Epithelial cell of prostate (primary cell): ENCODE data around the gene CABLES2.
A peak's percentile ranks its signal among the peaks of the same experiment; 100 is the strongest.

Source experiments
- DNase-seq: peaks from one replicate; pipeline ENCODE4 v3.0.0-alpha.2; 2011; ENCODE audit warnings: low read depth, low spot score
- H3K27ac ChIP-seq: fragments of 450-650 bp; 2 replicates; pipeline ENCODE4 v1.5.1; 2017; ENCODE audit warnings: mild to moderate bottlenecking

Gene CABLES2

DNA sequence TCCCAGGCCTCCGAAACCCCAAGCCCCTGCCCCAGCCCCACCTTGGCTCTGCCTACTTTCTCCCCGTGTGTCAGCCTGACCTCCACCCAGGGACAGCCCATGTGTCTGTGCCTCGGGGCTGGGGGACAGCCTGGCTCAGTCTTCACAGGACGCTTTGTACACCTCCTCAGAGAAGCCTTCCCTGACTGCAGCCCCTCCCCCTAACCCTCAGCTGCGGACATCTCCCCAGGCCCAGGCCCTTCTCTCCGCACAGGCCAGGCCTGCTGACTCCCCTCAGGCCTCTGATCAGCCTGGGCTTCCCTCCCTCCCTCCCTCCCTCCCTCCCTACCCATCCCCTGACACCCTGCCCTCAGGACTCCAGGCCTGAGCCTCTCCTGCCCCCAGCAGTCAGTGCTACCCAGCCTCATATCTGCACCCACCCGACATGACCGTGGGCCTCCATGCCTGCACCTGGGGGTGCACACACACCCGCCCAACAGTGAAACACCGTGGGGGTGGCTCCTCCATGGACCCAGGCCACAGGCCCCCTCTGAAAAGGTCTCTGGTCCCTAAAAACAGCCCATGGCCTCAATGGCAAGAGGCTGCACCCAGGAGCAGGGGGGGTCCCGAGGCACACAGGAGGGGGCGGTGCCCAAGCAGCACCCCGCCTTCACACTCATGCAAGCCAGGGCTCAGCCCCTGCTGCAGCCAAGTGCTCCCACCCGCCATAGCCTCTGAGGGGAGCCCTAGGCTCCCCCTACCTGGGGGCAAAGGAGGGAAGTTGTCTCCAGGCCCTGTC is 52.9 kb downstream of the CABLES2 start:
- no peak for DNase-seq
- H3K27ac ChIP-seq, result peak overlapping the region; percentile 60

- peak overlapping the region; percentile 98 for H3K27ac ChIP-seq
- no peak for DNase-seq
These were observed 53.6 kb downstream of the CABLES2 start for GRCh38 chr20:62353289-62354030.

- H3K27ac ChIP-seq, result peak overlapping the region; percentile 98
- DNase-seq, result no peak
These were observed 54.4 kb downstream of the CABLES2 start for GRCh38 chr20:62352402-62353288.

GRCh38 chr20:62351469-62352401 is 55.4 kb downstream of the CABLES2 start:
- peak overlapping the region; percentile 98 for H3K27ac ChIP-seq
- no peak for DNase-seq

DNA sequence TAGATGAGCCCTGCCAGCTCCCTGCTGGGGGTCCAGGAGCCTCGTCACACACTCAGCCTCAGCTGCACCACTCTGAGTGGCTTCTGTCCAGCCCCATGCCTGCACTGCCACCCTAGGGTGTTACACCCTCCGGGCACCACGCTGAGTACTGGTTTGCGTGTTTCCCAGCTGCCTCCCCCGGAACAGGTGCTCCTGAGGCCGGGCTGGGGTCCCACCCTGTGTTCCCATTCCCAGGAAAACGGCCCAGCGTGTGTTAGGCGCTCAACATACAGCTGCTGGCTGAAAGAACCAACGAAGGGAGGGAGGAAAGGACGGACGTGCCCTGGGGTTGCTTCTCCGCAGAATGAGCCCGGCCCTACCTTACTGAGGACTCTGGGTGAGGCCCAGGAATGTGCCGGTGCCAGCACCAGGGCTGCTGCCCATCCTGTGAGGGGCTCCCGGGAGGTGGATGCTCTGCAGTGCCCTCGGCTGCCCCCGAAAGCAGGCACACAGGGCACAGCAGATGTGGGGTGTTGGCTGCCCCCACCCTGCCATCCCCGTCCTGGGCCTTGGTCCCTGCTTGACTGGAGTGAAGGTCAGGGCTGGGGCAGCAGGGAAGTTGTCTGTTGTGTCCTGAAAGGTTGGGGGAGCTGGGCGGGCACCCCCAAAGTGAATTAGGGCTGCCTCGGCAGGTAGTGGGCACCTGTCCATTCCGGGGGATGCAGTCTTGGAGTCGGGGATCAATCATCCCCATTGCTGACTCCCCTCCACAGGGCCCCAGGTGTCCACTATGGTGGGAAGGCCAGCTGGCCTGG is 56.3 kb downstream of the CABLES2 start:
- no peak for DNase-seq
- peak overlapping the region; percentile 98 for H3K27ac ChIP-seq

DNA sequence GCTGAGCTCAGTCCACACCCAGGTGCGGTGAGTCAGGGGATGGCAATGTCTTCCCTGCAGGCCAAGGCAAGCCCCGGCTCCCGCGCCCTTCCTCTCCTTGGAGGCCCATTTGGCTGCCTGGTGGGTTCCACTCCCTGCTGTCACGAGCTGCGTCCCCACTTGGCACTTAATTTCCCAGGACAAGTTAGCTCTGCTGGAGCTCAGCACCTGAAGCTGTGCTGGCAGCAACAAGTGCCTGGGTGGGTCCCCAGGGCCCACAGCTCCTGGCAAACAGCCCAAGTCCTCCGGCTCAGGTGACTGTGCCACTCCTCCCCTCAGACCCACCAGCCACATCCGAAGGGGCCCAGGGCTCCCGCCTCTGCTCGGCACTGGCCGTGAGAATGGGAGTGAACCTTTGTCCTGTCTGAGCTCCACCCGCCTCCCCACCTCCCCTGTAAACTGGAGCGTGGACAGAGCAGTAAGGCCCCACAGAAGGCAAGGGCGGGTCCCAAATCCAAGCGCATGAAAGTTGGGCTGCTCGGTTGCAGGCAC is 56.9 kb downstream of the CABLES2 start:
- peak; percentile 88 for DNase-seq
- peak overlapping the region; percentile 98 for H3K27ac ChIP-seq

- no peak for DNase-seq
- peak overlapping the region; percentile 98 for H3K27ac ChIP-seq
These were observed 57.5 kb downstream of the CABLES2 start for GRCh38 chr20:62349556-62350097.

DNA sequence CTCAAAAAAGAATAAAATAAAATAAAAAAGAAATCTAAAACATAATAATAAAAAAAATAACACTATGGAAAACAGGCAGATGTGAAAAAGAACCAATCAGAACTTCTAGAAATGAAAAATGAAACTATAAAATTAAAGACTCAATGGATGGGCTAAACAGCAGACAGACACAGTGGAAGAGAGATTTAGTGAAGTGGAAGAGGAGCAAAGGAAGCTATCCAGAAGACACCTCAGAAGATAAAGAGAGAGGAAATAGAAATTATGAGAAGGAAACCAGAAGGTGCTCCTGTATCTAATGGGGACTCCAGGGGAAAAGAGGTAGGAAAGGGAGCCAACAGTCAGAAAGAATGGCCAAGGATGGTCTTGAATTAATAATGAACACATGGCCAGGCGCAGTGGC is 58.5 kb downstream of the CABLES2 start:
- no peak overlapping the region for H3K27ac ChIP-seq
- DNase-seq, result no peak

GRCh38 chr20:62347445-62347844 is 59.6 kb downstream of the CABLES2 start:
- DNase-seq, result no peak
- no peak overlapping the region for H3K27ac ChIP-seq

- H3K27ac ChIP-seq, result no peak overlapping the region
- DNase-seq, result no peak
These were observed 60.0 kb downstream of the CABLES2 start for GRCh38 chr20:62347151-62347404.

GRCh38 chr20:62346398-62347150 is 60.5 kb downstream of the CABLES2 start:
- DNase-seq, result no peak
- no peak overlapping the region for H3K27ac ChIP-seq

GRCh38 chr20:62345681-62346370 is 61.3 kb downstream of the CABLES2 start:
- H3K27ac ChIP-seq, result no peak overlapping the region
- no peak for DNase-seq

- DNase-seq, result no peak
- no peak overlapping the region for H3K27ac ChIP-seq
These were observed 62.3 kb downstream of the CABLES2 start for GRCh38 chr20:62344782-62345181.

DNA sequence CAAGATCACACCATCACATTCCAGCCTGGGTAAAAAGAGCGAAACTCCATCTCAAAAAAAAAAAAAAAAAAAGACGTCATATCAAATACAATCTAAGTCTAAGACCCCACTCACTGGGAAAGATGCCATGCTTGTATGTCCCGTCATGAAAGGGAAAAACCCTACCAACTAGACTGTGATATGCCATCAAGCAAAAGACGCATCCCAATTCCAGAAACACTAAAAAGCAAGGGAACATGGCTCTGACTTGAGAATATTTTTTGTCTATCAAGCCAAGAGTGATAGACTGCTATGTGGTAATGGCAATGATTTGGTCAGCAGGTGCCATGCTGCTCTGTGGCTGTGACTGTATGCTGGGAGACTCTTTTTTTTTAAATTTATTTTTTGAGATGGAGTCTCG is 63.0 kb downstream of the CABLES2 start:
- no peak overlapping the region for H3K27ac ChIP-seq
- DNase-seq, result no peak

DNA sequence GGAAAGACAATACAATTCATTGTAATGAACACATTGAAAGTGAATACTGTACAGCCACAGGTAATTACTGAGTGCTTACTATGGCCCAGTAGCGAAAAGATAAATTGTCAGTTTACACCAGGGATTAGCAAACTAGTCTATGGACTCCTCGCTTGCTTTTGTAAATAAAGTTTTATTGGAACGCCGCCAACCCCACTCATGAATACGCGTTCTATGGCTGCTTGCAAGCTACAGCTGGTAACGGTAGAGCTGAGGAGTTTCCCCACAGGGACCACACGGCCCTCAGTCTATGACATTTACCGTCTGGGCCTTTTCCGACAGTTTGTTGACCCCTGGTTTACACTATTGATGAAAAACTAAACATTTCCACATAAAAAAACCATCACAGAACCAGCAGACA is 64.2 kb downstream of the CABLES2 start:
- DNase-seq, result no peak
- H3K27ac ChIP-seq, result no peak overlapping the region

- no peak for DNase-seq
- no peak overlapping the region for H3K27ac ChIP-seq
These were observed 67.4 kb downstream of the CABLES2 start for GRCh38 chr20:62339647-62340062.
